GM18909 (cell line): ENCODE results near the gene DSCAML1.
A peak's percentile ranks its signal among the peaks of the same experiment; 100 is the strongest.
"Not testable (repeated sequence)": the region's sequence is repeated elsewhere in the genome, so short reads cannot be mapped to it uniquely, and the experiment has no call there.

ENCODE experiments used
- ATAC-seq: cut with Tn5 transposase; IDR thresholded peaks from one replicate; pipeline ENCODE4 v1.9.1; 2021; ENCODE audit warnings: mild to moderate bottlenecking; ENCODE audit not compliant: unreplicated experiment, poor library complexity

The DSCAML1 gene

DNA sequence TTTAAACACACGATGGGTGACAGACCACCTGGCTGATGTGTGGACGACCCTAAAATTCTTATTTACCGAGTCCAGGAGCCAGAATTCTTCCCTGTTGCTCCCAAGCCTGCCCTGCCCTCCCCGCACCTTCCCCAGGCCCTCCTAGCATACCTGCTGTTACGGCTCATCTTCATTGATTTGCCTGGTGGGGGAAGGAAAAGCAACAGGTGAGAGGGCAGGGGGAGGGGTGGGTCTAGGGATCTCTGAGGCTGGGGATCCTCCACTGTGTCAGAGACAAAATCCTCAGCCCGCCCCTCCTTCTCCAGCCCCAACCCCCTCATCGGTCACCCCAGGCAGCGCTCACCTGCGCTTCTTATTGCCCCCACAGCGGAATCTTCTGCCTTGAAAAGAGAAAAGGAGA, 23.5 kb upstream of the DSCAML1 start:
- no peak for ATAC-seq

DNA sequence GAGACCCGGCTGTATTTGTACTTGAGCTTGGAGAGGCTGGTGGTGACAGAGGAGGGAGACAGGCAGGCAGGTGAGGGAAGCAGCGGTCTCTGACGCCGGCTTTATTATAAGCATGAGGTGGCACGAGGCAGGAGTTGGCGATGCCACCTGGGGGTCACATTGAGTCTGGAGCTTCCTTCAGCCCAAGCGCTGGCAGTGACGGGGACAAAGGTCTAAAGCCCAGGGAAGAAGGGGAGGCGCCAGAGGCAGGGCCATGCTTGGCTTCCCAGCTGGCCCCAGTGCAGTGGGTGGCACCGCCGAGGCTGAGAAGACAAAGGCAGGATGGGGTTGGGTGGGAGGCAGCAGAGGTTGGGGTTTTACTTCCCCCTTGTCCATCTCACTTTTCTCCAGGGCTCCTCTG, 23.1 kb upstream of the DSCAML1 start:
- no peak for ATAC-seq

DNA sequence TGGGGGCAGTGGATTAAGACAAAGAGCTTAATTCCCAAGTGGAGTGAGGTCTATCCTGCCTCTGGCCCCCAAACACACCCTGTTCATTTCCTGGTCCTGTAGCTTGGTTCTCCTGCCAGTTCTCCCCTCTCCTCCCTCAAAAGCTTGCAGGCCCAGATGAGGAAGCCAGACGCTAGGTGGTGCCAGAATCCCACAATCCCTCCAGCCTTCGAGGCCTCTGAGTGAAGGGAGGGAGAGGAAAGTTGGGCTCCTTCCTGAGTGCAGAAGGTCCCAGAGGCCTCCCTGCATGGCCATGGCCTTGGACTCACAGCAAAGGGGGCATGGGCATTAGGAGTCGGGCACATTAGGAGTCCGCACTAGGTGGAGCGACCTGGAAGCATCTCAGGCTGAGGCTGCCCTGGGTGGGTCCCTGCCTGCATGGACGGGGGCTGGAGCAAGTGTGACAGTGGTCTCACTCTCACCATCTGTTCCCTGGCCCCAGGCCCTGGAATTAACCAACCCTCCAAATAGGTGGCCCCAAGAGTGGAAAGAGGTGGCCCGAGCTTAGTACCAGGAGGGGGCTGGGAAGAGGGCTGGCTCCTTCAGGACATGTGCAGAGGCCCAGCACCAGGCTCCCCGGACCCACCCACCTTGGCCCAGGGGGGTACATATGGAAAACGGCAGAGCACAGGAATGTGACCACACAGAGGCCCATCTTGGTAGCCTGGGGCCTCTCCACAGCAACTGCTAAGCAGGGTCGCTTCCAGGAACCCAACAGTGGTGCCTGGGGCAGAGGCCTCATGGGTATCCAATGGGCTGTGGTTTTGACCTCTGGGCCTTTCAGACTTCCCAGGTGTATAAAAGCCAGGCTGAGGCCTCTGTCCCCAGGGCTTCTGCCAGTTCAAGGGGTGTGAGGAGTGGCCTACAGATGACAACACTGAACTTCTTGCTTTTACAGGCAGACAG, 22.4 kb upstream of the DSCAML1 start:
- ATAC-seq: no peak

DNA sequence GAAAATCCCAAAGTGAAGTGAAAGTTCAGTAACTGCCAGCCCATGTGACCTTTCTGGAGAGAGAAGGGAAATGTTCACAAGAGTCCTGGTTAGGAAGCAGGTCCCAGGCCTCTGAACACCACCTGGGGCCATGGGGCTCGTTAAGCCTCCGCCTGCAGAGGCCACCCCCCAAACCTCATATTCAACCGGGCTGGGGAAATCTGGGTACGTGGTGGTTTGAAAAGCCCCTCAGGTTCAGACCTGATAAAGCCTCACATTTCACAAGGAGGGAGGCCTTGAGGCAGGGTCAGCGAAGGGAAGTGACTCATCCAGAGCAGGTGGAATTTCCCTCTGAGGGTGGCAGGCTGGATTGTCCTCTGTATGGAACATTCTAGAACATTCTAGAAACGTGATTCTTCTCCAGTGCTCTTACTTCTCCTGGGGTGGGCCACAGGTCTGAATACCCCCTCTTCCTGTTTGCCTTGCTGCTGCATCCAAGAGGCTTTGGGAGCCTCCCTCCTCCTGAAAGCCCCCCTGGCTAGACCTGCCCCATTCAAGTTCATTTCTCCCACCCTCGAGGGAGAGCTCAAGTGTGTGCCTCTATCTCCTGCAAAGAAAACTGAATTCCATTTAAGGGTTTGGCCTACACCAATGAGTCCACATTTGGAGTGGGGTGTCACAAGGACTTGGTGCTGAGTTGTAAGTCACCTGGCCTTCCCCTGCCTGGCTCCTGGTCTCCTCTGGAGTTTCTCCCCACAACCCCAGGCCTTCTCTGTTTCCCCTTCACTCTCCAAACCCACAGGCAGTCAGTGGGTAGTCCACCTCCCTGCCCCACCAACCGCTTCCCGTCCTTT, 21.2 kb upstream of the DSCAML1 start:
- ATAC-seq: peak; percentile 19

DNA sequence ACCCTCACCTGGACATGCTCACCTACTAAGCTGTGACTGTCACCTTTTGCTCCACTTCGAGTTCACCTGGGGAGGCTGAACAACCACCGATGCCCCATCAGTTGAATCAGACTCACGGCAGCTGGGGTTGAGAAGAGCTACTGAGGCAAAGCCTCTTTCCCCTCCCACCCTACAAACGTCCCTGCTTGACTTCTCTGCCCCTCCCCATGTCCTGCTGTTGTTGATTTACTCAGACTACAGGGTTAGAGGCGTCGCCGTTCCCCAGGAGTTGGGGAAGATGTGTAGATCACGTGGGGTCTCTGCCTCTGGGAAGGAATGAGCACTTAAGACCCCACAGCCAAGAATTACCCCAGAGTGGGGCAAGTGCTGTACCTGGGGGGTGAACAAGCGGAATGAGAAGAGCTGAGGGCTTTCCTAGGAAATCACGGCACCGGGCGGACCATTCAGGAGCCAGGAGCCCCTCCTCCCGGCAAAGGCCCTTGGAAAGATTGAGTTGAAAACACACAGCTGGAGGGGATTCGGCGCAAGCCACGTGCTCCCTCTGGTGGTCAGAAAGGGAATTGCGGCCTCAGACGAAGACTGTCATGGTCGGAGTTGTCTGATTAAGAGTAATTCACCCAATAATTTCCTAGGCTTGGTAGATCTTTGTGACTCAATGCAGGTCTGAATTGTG, 20.5 kb upstream of the DSCAML1 start:
- ATAC-seq: peak; percentile 28

DNA sequence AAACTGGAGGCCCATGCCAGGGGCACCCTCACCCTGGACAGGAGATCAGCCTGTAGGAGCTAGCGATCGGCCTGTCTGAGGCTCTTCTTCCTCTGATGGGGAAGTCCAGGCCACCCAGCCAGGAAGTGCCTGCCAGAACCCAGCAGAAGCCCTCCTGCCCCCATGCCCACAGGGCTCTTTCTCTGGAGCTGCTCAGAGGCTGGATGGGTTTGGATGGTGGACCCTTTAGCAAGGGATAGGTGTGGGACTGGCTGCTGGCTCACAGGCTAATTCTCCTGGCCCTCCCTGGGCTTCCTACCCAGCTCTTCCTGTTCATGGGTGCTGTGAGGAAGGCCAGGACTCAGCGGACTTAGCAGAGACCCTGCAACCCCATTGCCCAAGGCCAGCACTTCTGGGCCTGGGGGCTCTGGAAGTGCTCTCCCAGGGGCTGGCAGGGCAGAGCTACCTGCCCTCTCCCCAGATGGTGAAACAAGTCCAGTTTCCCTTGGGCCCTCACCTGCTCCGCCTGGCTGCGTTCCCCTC, 19.9 kb upstream of the DSCAML1 start:
- no peak for ATAC-seq

DNA sequence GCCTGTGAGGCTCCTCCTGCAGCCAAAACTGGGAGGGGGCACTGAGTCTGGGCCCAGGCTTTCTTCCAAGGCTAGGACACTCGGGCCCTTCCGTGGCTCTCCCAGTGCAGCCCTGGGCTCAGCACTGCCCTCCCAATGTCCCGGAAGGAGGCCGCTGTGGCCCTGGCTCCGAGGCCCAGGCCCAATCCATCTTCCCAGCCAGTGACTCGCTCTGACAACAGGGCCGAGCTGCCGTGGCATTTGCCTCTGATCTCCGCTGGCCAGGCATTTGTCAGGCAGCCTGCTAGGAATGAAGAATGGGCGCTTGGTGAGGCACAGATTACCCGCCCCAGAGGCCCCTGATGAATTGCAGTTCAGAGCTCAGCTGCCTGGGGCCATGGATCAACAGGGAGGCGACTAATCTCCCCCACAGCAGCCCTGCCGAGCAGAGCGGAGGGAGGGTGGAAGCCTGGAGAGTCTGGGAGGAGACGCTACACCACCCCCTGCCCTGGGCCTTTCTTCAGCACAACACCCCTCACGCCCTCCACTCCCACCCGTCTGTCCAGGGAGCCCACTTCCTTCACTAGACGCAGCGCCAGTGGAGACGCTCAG, 19.2 kb upstream of the DSCAML1 start:
- no peak for ATAC-seq

DNA sequence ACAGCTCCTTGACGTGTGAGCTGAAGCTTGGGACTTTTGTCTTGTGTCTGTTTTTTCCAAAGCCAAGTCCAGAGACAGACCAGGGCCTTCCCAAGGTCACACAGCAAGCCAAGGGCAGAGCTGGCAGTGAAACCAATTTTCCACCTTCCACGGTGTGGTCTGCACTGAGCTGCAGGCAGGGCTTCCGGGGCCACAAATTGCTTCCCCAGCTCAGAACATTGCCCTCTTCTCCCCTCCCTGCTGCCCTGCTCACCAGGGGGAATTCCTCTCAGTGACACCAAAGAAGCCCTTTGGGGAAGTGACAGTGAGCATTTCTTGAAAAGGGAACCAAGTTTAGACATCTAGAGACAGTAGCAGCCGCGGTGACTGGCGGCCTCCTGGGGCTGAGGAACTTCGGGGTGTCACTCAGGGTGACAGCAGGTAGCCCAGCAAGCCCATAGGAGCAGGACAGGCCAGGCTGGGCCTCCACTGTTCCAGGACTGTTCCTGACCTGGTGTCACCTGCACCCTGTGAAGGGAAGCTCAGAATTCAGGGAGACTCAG, 18.3 kb upstream of the DSCAML1 start:
- peak; percentile 58 for ATAC-seq

DNA sequence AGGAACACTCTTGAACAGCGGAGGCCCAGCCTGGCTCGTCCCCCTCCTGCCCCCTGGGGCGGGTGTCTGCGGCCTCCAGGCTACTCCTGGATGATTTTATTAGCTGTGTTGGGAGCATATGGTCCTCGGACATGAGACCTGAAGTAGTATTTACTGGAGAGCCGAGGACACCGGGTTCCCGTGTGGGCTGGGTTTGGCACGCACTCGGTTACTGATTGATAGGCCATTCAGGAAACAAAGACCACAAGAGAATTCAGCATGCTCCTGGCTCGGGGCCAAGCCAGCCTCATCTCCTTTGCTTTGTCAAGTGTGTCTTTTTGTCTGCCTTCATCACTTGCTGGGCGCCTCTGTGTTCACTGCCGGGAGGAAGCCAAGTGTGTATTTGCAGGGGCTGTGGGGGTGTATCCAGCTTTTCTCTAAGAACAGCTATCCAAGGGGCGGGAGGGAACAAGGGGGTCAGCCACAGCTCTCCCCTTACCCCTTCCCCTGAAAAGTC, 17.8 kb upstream of the DSCAML1 start:
- peak; percentile 46 for ATAC-seq

DNA sequence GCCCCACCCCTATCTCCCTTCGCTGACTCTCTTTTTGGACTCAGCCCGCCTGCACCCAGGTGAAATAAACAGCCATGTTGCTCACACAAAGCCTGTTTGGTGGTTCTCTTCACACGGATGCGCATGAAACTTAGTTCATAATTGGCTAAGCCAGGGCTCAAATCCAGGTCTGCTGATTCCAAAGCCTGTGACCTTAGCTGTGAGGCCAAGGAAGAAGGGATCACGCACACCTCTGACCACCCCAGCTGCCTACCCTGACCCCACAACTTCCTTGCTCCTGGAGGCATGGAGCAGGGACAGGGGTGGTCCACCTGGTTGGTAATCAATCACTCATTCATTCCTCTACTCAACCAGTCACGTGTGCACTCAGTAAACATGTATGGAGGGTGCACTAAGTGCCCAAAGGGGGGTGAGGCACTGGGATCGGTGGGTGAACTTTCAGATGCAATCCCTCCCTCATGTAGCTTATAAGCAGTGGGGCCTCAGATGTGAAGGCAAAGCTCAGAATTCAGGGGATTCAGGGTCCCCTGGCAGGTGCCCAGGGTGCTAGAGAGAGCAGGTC, 17.3 kb upstream of the DSCAML1 start:
- ATAC-seq: peak; percentile 22

DNA sequence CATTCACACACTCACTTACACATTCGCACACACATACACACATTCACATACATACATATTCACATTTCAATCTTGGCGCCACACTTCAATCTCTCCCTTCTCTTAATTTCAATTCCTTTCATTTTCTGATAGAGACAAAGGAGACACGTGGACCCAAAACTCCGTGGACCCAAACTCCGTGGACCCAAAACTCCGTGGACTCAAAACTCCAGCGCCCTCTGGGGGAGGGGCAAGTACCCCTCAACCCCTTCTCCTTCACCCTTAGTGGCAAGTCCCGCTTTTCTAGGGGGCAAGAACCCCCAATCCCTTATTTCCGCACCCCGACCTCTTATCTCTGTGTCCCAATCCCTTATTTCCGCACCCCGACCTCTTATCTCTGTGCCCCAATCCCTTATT, 13.0 kb upstream of the DSCAML1 start:
- ATAC-seq: not testable (repeated sequence)

DNA sequence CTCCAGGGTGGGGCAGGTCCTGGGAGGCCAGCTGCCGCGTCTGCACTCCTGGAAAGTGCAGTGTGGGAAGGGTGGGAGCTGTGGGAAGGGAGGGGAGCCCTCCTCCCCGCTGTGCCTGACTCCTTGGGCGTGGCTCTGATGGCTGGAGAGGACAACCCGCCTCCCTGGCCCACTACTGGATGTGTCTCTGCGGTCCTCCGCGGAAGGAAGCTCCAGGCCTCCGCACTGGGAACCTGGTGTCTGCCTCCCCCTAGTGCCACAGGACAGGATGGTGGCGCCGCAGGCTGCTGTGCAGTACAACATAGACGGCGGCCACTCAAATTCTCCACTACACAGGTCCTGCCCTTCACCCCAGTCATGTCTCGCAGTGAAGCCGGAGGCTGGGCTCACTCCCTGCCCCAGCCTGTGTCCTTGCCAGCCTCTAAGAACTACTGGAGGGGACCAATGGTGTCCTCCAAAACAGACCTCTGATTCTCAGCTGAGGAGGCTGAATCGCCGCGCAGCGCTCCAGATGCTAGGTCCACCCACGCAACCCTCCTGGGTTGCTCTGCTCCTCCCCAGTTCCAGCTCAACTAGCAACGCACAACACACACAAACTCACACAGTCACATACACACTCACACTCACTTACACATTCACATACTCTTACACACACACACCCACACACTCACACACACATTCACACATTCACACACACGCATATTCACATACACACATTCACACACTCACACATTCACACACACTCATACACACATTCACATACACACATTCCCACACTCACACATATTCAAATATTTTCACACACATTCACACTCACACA, 12.4 kb upstream of the DSCAML1 start:
- ATAC-seq: no peak

DNA sequence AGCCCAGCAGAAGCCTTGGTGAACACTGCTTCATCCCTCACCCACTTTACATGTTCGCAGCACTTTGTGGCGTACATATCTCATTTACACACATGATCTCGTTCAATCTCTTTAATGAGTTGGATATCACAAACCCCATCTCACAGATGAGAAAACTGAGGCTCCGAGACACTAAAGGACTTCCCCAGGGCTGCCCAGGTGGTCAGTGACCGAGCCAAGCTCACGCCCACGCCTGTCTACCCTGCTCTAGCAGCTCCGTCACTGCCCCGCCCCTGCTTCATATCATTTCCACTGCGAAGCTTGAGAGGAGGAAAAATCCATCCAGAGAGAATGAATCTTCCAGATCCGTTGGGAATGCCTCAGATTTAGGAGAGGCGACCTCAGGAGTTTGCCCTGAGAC, 11.8 kb upstream of the DSCAML1 start:
- no peak for ATAC-seq

DNA sequence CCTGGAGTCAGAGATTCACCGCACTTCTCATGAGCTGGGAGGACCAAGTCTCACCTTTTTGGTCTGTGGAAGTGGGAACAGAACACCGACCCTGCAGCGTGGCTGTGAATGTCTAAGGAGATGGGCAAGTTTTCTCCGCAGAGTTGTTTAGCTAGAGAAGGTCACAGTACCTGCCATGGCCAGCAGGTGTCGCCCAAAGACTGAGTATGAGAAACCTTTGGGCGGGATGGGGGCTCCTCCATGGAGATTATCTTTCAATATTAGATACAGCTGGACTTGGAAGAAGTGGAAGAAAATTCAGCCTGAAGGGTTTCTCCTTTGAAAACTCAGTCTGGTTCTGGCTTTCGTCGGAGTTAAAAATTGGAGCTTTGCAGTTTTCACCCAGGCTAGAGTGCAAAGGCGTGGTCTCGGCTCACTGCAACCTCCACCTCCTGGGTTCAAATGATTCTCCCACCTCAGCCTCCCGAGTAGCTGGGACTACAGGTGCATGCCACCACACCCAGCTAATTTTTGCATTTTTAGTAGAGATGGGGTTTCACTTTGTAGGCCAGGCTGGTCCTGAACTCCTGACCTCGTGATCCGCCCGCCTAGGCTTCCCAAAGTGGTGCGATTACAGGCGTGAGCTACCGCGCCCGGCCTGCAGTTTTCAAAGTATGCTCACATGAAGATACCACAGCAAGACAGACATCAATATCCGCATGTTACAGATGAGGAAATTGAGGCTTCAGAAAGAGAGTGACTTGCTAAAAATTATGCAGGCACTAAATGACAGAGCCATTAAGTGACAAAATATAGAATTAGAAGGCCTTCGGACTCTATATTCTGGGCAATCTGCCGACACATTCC, 10.7 kb upstream of the DSCAML1 start:
- no peak for ATAC-seq

DNA sequence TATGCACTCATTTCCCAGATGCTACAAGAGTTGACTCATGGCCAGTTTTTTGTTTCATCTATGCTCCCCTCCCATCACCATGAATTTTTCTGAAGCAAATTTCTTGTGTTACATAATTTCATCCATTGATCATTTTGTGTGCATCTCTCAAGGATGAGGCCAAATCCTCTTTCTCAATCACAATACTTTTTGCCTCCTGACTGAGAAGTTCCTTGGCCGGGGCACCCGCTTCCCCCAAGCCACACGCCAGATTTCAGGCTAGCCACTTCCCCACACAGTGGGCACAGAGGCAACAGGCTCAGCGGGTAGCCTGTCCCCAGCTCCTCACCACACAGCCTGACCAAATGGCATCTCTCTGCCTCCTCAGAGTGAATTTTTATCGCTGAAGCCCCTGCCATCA, 9.8 kb upstream of the DSCAML1 start:
- ATAC-seq: no peak

DNA sequence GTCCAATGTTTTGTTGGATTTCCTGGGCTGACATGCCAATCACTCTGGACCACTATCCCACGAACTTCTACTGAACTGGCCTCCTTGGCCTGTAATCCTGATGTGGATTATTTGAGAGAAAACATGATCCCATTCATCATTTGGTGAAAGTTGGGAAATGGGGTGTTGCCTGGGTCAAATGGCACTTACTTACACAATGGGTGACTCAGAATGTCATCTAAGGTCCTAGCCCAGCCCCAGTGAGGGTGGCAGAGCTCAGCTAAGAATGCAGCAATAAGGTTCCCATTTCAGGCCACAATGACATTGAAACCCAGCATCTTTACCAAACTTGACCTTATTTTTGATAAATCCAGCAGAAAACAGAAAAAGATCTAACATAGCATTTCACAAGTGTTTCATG, 8.0 kb upstream of the DSCAML1 start:
- ATAC-seq: no peak

DNA sequence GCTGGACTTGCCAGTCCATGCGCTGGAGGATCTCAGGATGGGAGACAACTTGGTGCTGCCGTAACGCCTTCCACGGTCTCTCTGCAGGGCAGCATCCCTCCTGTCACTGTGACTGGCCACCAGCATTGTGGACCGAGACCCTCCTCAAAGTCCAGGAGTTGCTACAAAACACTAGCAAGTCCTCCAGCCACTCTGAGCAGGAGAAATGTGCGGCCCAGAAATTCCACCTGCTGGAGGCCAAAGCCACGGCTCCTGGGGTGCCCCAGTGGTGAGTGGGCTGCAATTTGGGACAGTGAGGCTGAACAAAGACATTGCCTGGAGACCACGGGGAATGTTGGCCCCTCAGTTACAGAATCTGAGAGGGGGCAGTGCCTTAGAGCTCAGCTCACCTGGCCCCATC, 6.9 kb upstream of the DSCAML1 start:
- ATAC-seq: no peak

DNA sequence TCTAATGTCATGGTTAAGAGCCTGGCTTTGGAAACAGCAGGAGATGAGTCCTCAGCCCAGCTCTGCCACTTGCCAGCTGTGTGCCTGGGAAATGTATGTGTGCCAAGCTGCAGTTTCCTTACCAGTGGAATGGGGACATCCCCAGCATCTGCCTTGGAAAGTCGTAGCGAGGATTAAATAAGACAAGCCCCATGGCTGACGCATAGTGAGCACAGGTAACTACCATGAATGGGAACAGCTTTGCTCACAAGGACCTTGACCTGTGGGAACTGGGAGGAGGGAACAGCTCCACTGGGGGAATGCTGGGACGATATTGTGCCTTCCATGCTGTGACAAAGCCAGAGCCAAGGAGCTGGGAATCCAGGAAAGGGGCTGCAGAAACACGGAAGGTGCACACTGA, 2.6 kb upstream of the DSCAML1 start:
- ATAC-seq: no peak
